Stimulated activated CD4-positive, alpha-beta T cell treated with anti-CD3 and anti-CD28 coated beads, Interleukin-1b, Interleukin-23, amount 100 ng/mL, for 4 hours (primary cell): ENCODE measurements around the gene RASA3.
"Not testable (repeated sequence)": the region's sequence is repeated elsewhere in the genome, so short reads cannot be mapped to it uniquely, and the experiment has no call there.

Source experiments
- DNase-seq, 2 donors: peaks; one replicate each; pipeline ENCODE4 v3.0.0-alpha.2; 2020; ENCODE audit warnings: low read depth in 2 of 2

RASA3 gene

GRCh38 chr13:114114006-114114640, 18.3 kb downstream of the RASA3 start:
- no peak for DNase-seq

GRCh38 chr13:114113395-114113794, 19.0 kb downstream of the RASA3 start:
- DNase-seq, result not testable (repeated sequence)

- DNase-seq, result no peak
These were observed 19.5 kb downstream of the RASA3 start for GRCh38 chr13:114112826-114113322.

GRCh38 chr13:114112231-114112825, 20.1 kb downstream of the RASA3 start:
- no peak for DNase-seq

GRCh38 chr13:114111577-114111976, 20.8 kb downstream of the RASA3 start:
- no peak for DNase-seq

GRCh38 chr13:114110830-114111189, 21.6 kb downstream of the RASA3 start:
- not testable (repeated sequence) for DNase-seq

GRCh38 chr13:114110091-114110829, 22.2 kb downstream of the RASA3 start:
- DNase-seq, result peak; percentile 42 to 51

GRCh38 chr13:114109641-114110041, 22.8 kb downstream of the RASA3 start:
- peak in 1 of 2 donors; percentile 50 for DNase-seq

GRCh38 chr13:114108894-114109293, 23.5 kb downstream of the RASA3 start:
- DNase-seq, result no peak

GRCh38 chr13:114108141-114108761, 24.2 kb downstream of the RASA3 start:
- no peak for DNase-seq

GRCh38 chr13:114107686-114108081, 24.7 kb downstream of the RASA3 start:
- no peak for DNase-seq

- no peak for DNase-seq
These were observed 25.3 kb downstream of the RASA3 start for GRCh38 chr13:114106991-114107685.

GRCh38 chr13:114106526-114106925, 25.9 kb downstream of the RASA3 start:
- no peak for DNase-seq

- DNase-seq, result no peak
These were observed 26.8 kb downstream of the RASA3 start for GRCh38 chr13:114105521-114106225.

- DNase-seq, result no peak
These were observed 27.5 kb downstream of the RASA3 start for GRCh38 chr13:114104655-114105520.

- DNase-seq, result no peak
These were observed 28.4 kb downstream of the RASA3 start for GRCh38 chr13:114103801-114104654.

- not testable (repeated sequence) for DNase-seq
These were observed 29.2 kb downstream of the RASA3 start for GRCh38 chr13:114103289-114103621.

- no peak for DNase-seq
These were observed 29.7 kb downstream of the RASA3 start for GRCh38 chr13:114102521-114103288.

GRCh38 chr13:114102131-114102520, 30.3 kb downstream of the RASA3 start:
- no peak for DNase-seq
